A673 (cell line): Measurements from ENCODE around the gene ICAM3.

ENCODE experiments used
- CTCF ChIP-seq: fragments of 300-800, 200-600 bp; sonication (generic); conservative IDR thresholded peaks from 2 replicates; pipeline ENCODE4 v1.5.1; 2017; ENCODE audit warnings: low read depth, mild to moderate bottlenecking, antibody characterized with exemption, low read length, moderate library complexity, mixed read lengths
- EZH2 ChIP-seq: fragments of 200-600 bp; sonication (generic); IDR thresholded peaks from 2 replicates; pipeline ENCODE4 v1.6.1; 2017; ENCODE audit warnings: borderline replicate concordance, low read depth, mild to moderate bottlenecking, mixed read lengths, antibody characterized with exemption, low read length; ENCODE audit not compliant: poor library complexity, severe bottlenecking

- TF ChIP-seq CTCF (no peak), EZH2 (no peak)
Observed at GRCh38 chr19:10295305-10295846, 44.0 kb downstream of the ICAM3 start.
